Measurements from ENCODE around the gene TJP1. TPM values are rescaled to one million over a fixed set of nuclear protein-coding genes. Genes with fewer than 3 reads are reported as not detected.
"Not testable (repeated sequence)": the region's sequence is repeated elsewhere in the genome, so short reads cannot be mapped to it uniquely, and the experiment has no call there.

TJP1 gene
- total and polyA plus RNA-seq, 8 donors: 14.7 to 80.0 (median 39.0) TPM

DNA sequence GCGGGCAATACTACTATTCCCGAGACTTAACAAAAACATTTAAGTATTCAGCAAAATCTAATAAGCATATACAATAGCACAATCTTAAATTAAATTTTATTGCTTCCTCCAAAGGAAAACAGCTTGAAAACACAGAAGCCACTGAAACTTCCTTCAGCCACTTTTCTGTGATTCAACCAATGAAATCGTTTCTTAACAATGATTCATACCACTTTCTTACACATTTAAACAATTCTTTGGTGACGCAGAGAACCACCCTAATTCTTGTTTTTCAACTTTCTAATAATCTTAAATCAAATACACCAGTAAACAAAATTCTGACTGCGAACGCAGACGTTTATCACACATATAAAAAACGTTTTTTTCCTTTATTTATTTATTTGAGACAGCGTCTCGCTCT lies 4.1 kb downstream of the TJP1 start:
- H3K4me1 ChIP-seq: peaks cover 15 to 36% (median 20%) of the 10 kb centered on the region in 3 donors
- FAIRE-seq: no peak
- no peak overlapping the region for H3K4me3 ChIP-seq
- no peaks in the 10 kb centered on the region for H3K27me3 ChIP-seq
- intact Hi-C loops (cut with DNase I): no loop called here
- no peak for ATAC-seq
- H3K9me3 ChIP-seq: no peaks in the 10 kb centered on the region
- no peak overlapping the region for H3K27ac ChIP-seq
- no peak for DNase-seq
- H3K36me3 ChIP-seq: no peaks in the 10 kb centered on the region
- WGBS, 2 donors: 82 to 84% methylated on average over 10 of the region's 10 CpGs
- TF ChIP-seq, protein P1, sequence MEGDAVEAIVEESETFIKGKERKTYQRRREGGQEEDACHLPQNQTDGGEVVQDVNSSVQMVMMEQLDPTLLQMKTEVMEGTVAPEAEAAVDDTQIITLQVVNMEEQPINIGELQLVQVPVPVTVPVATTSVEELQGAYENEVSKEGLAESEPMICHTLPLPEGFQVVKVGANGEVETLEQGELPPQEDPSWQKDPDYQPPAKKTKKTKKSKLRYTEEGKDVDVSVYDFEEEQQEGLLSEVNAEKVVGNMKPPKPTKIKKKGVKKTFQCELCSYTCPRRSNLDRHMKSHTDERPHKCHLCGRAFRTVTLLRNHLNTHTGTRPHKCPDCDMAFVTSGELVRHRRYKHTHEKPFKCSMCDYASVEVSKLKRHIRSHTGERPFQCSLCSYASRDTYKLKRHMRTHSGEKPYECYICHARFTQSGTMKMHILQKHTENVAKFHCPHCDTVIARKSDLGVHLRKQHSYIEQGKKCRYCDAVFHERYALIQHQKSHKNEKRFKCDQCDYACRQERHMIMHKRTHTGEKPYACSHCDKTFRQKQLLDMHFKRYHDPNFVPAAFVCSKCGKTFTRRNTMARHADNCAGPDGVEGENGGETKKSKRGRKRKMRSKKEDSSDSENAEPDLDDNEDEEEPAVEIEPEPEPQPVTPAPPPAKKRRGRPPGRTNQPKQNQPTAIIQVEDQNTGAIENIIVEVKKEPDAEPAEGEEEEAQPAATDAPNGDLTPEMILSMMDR (IDR thresholded peaks at IDR 0.05): no peak

GRCh38 chr15:29817455-29817854 lies 4.8 kb downstream of the TJP1 start:
- H3K36me3 ChIP-seq; H3K27ac ChIP-seq; ATAC-seq; H3K4me3 ChIP-seq; H3K9me3 ChIP-seq; H3K27me3 ChIP-seq; FAIRE-seq; DNase-seq; intact Hi-C loops (cut with DNase I): not testable (repeated sequence)
- 88 to 92% methylated on average over 3 of the region's 3 CpGs for WGBS, 2 donors
- peaks cover 15 to 42% (median 27%) of the 10 kb centered on the region in 3 donors for H3K4me1 ChIP-seq

- 21 to 27% methylated on average over 3 of the region's 3 CpGs for WGBS, 2 donors
- no peaks in the 10 kb centered on the region for H3K9me3 ChIP-seq
- DNase-seq: no peak
- peak overlapping the region in 1 of 4 donors; percentile 18 for H3K27ac ChIP-seq
- no peaks in the 10 kb centered on the region for H3K36me3 ChIP-seq
- intact Hi-C loops (cut with DNase I): no loop called here
- no peak for FAIRE-seq
- peak; percentile 78 to 91 (median 89) for ATAC-seq
- TF ChIP-seq, protein P1 (IDR thresholded peaks at IDR 0.05): no peak
- peaks cover 15 to 50% (median 27%) of the 10 kb centered on the region in 3 donors for H3K4me1 ChIP-seq
- H3K27me3 ChIP-seq: no peaks in the 10 kb centered on the region
- no peak overlapping the region for H3K4me3 ChIP-seq
Observed at GRCh38 chr15:29815000-29815710, 7.1 kb downstream of the TJP1 start.

GRCh38 chr15:29813009-29813408 lies 9.3 kb downstream of the TJP1 start:
- no peaks in the 10 kb centered on the region for H3K27me3 ChIP-seq
- FAIRE-seq: no peak
- intact Hi-C loops (cut with DNase I): no loop called here
- TF ChIP-seq, protein P1 (IDR thresholded peaks at IDR 0.05): no peak
- H3K4me1 ChIP-seq: peaks cover 15 to 47% (median 17%) of the 10 kb centered on the region in 3 donors
- no peak for ATAC-seq
- H3K4me3 ChIP-seq: no peak overlapping the region
- no peak for DNase-seq
- no peaks in the 10 kb centered on the region for H3K36me3 ChIP-seq
- H3K27ac ChIP-seq: no peak overlapping the region
- H3K9me3 ChIP-seq: no peaks in the 10 kb centered on the region

DNA sequence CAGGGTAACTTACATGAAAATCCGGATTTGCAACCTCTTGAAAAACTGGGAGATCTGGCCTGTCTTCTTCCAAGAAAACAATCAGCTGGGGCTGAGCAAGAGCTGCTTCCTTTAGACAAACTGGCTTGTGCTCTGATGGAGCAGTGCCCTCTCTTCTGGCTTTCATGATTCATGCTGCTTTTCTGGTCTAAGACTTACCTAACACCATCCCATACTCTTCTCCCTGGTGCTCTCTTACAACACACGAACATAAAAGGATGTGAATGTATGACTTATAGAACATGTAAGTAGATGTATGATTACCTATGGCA lies 9.9 kb downstream of the TJP1 start:
- no peak overlapping the region for H3K27ac ChIP-seq

More for the DNA sequence above, 9.9 kb downstream of the TJP1 start:
- H3K9me3 ChIP-seq: no peaks in the 10 kb centered on the region
- no peaks in the 10 kb centered on the region for H3K27me3 ChIP-seq
- intact Hi-C loops (cut with DNase I): no loop called here
- no peaks in the 10 kb centered on the region for H3K36me3 ChIP-seq
- TF ChIP-seq, protein P1 (IDR thresholded peaks at IDR 0.05): no peak
- no peak overlapping the region for H3K4me3 ChIP-seq
- no peak for DNase-seq
- peaks cover 15 to 46% (median 17%) of the 10 kb centered on the region in 3 donors for H3K4me1 ChIP-seq
- peak in 2 of 4 donors; percentile 44 to 52 for ATAC-seq
- 35 to 37% methylated on average over 2 of the region's 2 CpGs for WGBS, 2 donors
- FAIRE-seq: peak; percentile 20
